Left lobe of liver (tissue), 2 donors: ENCODE results near the gene IL17RE. TPM values are rescaled to one million over a fixed set of nuclear protein-coding genes. Genes with fewer than 3 reads are reported as not detected.

Experiments used
- ATAC-seq: fragments of 200-7000 bp; cut with Tn5 transposase; one replicate; pipeline ENCODE4 v1.9.1; 2020; ENCODE audit warnings: mild to moderate bottlenecking, moderate library complexity
- DNase-seq: peaks from one replicate; pipeline ENCODE4 v3.0.0-alpha.2; 2020; ENCODE audit warnings: low spot score
- total RNA-seq: library from RNA; stranded (reverse); gene quantifications from one replicate; pipeline ENCODE4 v1.2.1, GENCODE V29; 2021
- donor health status: DM: no; HTN: no; CAD: no; lungs with moderate emphysema.
- donor health status: DM: no; HTN: yes; CAD: no.

The IL17RE gene
- total RNA-seq, 1 donor from 2014 or later, result 2.5 TPM

GRCh38 chr3:9951126-9951525, 48.5 kb downstream of the IL17RE start:
- no peak for ATAC-seq

GRCh38 chr3:9951598-9951961, 48.9 kb downstream of the IL17RE start:
- no peak for ATAC-seq
- no peak for DNase-seq

More at GRCh38 chr3:9951126-9951525, 48.5 kb downstream of the IL17RE start:
- no peak for DNase-seq

- DNase-seq (no peak), ATAC-seq (no peak)
These were observed 49.5 kb downstream of the IL17RE start, which contains the start of gene PRRT3 for GRCh38 chr3:9951962-9952805. PRRT3 (minus strand) TSS chr3:9952408; CDS start chr3:9950115, 2,293 bp downstream.

- ATAC-seq (peak; percentile 15), DNase-seq (no peak)
These were observed 52.4 kb downstream of the IL17RE start for GRCh38 chr3:9955067-9955502.

- DNase-seq, result no peak
- peak; percentile 93 for ATAC-seq
These were observed 53.1 kb downstream of the IL17RE start for GRCh38 chr3:9955611-9956352.

GRCh38 chr3:9957214-9957613, 54.6 kb downstream of the IL17RE start:
- ATAC-seq (no peak), DNase-seq (no peak)

- ATAC-seq (no peak), DNase-seq (no peak)
These were observed 62.7 kb downstream of the IL17RE start for GRCh38 chr3:9965200-9965875.

Other genes with a start within 250 kb of the IL17RE start
- gene CPNE9, start 199.0 kb upstream of the IL17RE start, total RNA-seq, result not detected
- gene BRPF1, start 171.1 kb upstream of the IL17RE start, total RNA-seq, result 5.9 TPM
- gene OGG1, start 152.9 kb upstream of the IL17RE start, total RNA-seq, result 16.0 TPM
- gene CAMK1, start 132.9 kb upstream of the IL17RE start, total RNA-seq, result 24.6 TPM
- gene TADA3, start 110.4 kb upstream of the IL17RE start, total RNA-seq, result 25.8 TPM
- 42.1 TPM for gene ARPC4, start 109.8 kb upstream of the IL17RE start, total RNA-seq
- 7.1 TPM for gene TTLL3, start 92.6 kb upstream of the IL17RE start, total RNA-seq
- gene RPUSD3, start 58.8 kb upstream of the IL17RE start, total RNA-seq, result 21.1 TPM
- 0.83 TPM for gene CIDEC, start 22.6 kb upstream of the IL17RE start, total RNA-seq
- gene JAGN1, start 12.2 kb upstream of the IL17RE start, total RNA-seq, result 21.4 TPM
- 52.2 TPM for gene IL17RC, start 14.2 kb downstream of the IL17RE start, total RNA-seq
- gene CRELD1, start 31.0 kb downstream of the IL17RE start, total RNA-seq, result 41.0 TPM
- 0.50 TPM for gene PRRT3, start 49.6 kb downstream of the IL17RE start, total RNA-seq
- gene EMC3, start 84.0 kb downstream of the IL17RE start, total RNA-seq, result 64.2 TPM
- gene FANCD2, start 123.6 kb downstream of the IL17RE start, total RNA-seq, result 0.65 TPM
- gene FANCD2OS, start 205.4 kb downstream of the IL17RE start, total RNA-seq, result not detected
- 44.2 TPM for gene BRK1, start 212.8 kb downstream of the IL17RE start, total RNA-seq
- gene VHL, start 238.9 kb downstream of the IL17RE start, total RNA-seq, result 14.0 TPM